Natural killer cell (primary cell): ENCODE measurements around the gene MMP20. TPM values are rescaled to one million over a fixed set of nuclear protein-coding genes. Genes with fewer than 3 reads are reported as not detected.

Source experiments
- ATAC-seq, 3 donors: fragments of 150-1000 bp in 2 of 3; fragments of 200-7000 bp in 1 of 3; cut with Tn5 transposase; 1 replicate in 1 of 3; 2 replicates in 2 of 3; pipeline ENCODE4 v1.10.0; 2021; ENCODE audit warnings: mild to moderate bottlenecking in 2 of 3, moderate library complexity in 2 of 3
- DNase-seq, 2 donors: peaks; one replicate each; pipeline versions ENCODE4 v3.0.0 to v3.0.0-alpha.2; 2013 to 2021; ENCODE audit warnings: mixed read lengths in 1 of 2
- H3K27ac ChIP-seq: one replicate; pipeline ENCODE4 v1.5.1; 2013; ENCODE audit warnings: mild to moderate bottlenecking, low read length
- H3K27me3 ChIP-seq: one replicate; pipeline ENCODE4 v1.6.1; 2013; ENCODE audit warnings: low read length; ENCODE audit not compliant: control insufficient read depth, insufficient read depth
- H3K36me3 ChIP-seq: one replicate; pipeline ENCODE4 v1.6.1; 2013; ENCODE audit warnings: low read length; ENCODE audit not compliant: control insufficient read depth, insufficient read depth
- H3K4me1 ChIP-seq: one replicate; pipeline ENCODE4 v1.6.1; 2013; ENCODE audit warnings: low read length; ENCODE audit not compliant: control insufficient read depth, insufficient read depth
- H3K4me3 ChIP-seq: one replicate; pipeline ENCODE4 v1.5.1; 2013; ENCODE audit warnings: low read length
- H3K9me3 ChIP-seq: one replicate; pipeline ENCODE4 v1.6.1; 2013; ENCODE audit warnings: low read length; ENCODE audit not compliant: control insufficient read depth, insufficient read depth
- H3K27ac Mint-ChIP-seq, 2 donors: one replicate each; pipeline ENCODE4 v1.8.0; 2022; ENCODE audit warnings: mild to moderate bottlenecking in 2 of 2, mixed read lengths in 2 of 2, moderate library complexity in 1 of 2
- H3K27me3 Mint-ChIP-seq, 2 donors: one replicate each; pipeline ENCODE4 v1.8.0; 2022; ENCODE audit warnings: low read depth in 2 of 2, mixed read lengths in 2 of 2
- H3K36me3 Mint-ChIP-seq: one replicate; pipeline ENCODE4 v1.8.0; 2022; ENCODE audit warnings: mixed read lengths
- H3K4me1 Mint-ChIP-seq, 2 donors: one replicate each; pipeline ENCODE4 v1.8.0; 2022; ENCODE audit warnings: mixed read lengths in 2 of 2
- H3K4me3 Mint-ChIP-seq: one replicate; pipeline ENCODE4 v1.8.0; 2022; ENCODE audit warnings: mild to moderate bottlenecking, moderate library complexity, mixed read lengths
- H3K9me3 Mint-ChIP-seq, 2 donors: one replicate each; pipeline ENCODE4 v1.8.0; 2022; ENCODE audit warnings: mixed read lengths in 2 of 2
- WGBS: methylation state at CpG from one replicate; pipeline ENCODE4 v1.1.7; 2013; ENCODE audit warnings: missing lambda C conversion rate; ENCODE audit not compliant: insufficient coverage; 5-methylcytosine and 5-hydroxymethylcytosine counted together
- intact Hi-C: fragments of 100-400 bp; cut with micrococcal nuclease; formaldehyde crosslinking; loops from one replicate; pipeline ENCODE4 v1.14.2; 2022
- total RNA-seq, 4 donors: library from RNA; stranded (reverse); fragments of 120-200 nt in 1 of 4; gene quantifications; one replicate each; pipeline versions ENCODE4 v1.2.3 to v1.2.4, GENCODE V29; 2013 to 2022
- TF ChIP-seq, protein P1 (sequence below): fragments of 200-600 bp; IDR thresholded peaks from one replicate; pipeline ENCODE4 v1.8.0; 2022; ENCODE audit warnings: antibody characterized with exemption

MMP20 gene
- total RNA-seq, 3 donors from 2014 or later (not counting 1 experiment from before 2014, with no cell fraction given), result not detected

DNA sequence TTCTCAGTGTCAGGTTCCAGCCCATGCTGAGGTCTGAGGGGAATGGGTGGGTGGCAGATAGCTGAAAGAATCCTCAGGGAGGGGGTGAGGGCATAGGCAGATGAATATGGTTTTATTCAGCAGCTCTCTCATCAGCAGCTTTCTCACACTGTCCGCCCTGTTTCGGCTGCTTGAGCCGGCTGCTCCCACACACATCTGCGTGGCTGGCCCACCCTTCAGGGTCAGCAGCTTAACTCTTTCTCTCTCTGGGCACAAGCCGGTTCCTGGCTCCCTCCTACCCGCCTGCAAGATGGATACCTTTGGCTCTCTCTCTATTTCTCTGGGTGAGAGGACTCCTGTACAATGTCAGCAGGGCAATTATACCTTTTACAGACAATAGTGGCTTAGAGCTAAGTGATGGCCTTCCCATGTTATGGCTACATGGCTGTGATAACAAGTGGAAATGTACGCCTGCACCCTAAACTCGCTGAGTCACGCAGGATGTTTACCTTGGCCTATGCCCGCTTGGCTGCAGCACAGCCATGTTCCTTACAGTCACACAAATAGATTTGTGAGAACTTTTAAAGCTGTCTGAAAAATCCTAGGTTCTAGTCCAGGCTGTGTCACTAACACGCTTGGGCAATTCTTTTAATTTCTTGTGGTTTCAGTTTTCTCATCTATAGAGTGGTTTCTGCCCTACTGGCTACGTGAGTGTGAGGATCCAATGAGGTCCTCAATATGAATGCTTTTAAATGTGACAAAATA, 4.1 kb downstream of the MMP20 start:
- no peaks in the 10 kb centered on the region for H3K4me1 Mint-ChIP-seq
- peaks cover 6% of the 10 kb centered on the region in 2 donors for H3K27me3 Mint-ChIP-seq
- no peak for DNase-seq
- WGBS, result 81% methylated on average over 12 of the region's 12 CpGs
- Histone ChIP-seq H3K36me3 (no peaks in the 10 kb centered on the region), H3K27me3 (peaks cover 2% of the 10 kb centered on the region), H3K4me3 (no peak overlapping the region), H3K27ac (no peak overlapping the region), H3K9me3 (no peaks in the 10 kb centered on the region), H3K4me1 (no peaks in the 10 kb centered on the region)
- no peaks in the 10 kb centered on the region for H3K9me3 Mint-ChIP-seq
- ATAC-seq, result no peak
- H3K27ac Mint-ChIP-seq, result no peak overlapping the region
- intact Hi-C loops, result no loop called here
- TF ChIP-seq, protein P1, sequence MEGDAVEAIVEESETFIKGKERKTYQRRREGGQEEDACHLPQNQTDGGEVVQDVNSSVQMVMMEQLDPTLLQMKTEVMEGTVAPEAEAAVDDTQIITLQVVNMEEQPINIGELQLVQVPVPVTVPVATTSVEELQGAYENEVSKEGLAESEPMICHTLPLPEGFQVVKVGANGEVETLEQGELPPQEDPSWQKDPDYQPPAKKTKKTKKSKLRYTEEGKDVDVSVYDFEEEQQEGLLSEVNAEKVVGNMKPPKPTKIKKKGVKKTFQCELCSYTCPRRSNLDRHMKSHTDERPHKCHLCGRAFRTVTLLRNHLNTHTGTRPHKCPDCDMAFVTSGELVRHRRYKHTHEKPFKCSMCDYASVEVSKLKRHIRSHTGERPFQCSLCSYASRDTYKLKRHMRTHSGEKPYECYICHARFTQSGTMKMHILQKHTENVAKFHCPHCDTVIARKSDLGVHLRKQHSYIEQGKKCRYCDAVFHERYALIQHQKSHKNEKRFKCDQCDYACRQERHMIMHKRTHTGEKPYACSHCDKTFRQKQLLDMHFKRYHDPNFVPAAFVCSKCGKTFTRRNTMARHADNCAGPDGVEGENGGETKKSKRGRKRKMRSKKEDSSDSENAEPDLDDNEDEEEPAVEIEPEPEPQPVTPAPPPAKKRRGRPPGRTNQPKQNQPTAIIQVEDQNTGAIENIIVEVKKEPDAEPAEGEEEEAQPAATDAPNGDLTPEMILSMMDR, result no peak
- H3K4me3 Mint-ChIP-seq, result no peak overlapping the region
- no peaks in the 10 kb centered on the region for H3K36me3 Mint-ChIP-seq

DNA sequence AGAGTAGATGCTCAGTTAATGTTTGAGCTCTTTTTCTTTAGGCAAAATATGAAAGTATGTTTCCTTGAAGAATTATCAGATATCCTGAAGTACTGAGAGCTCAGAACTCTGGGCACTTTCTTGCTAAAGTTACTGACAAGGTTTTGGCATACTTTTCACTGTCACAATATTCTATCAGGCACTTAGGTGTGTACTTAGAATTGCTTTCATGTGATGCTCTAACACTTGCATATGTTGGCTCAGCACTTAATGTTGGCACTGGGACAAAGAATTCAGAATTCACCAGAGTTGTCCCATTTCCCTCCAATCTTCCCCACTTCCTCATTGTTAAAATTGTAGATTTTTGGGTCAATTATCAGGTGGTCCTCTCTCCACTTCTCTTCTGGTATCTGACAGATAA, 5.0 kb downstream of the MMP20 start:
- no peak overlapping the region for H3K4me3 ChIP-seq
- Mint-ChIP-seq H3K27ac (no peak overlapping the region), H3K4me1 (no peaks in the 10 kb centered on the region), H3K36me3 (no peaks in the 10 kb centered on the region), H3K4me3 (no peak overlapping the region), H3K27me3 (peaks cover 6 to 10% of the 10 kb centered on the region in 2 donors), H3K9me3 (no peaks in the 10 kb centered on the region)
- DNase-seq (no peak), ATAC-seq (no peak)
- intact Hi-C loops, result no loop called here
- TF ChIP-seq, protein P1, result no peak
- H3K27ac ChIP-seq, result no peak overlapping the region
- H3K36me3 ChIP-seq, result no peaks in the 10 kb centered on the region
- peaks cover under 1% of the 10 kb centered on the region for H3K27me3 ChIP-seq
- H3K4me1 ChIP-seq, result no peaks in the 10 kb centered on the region
- H3K9me3 ChIP-seq, result no peaks in the 10 kb centered on the region

DNA sequence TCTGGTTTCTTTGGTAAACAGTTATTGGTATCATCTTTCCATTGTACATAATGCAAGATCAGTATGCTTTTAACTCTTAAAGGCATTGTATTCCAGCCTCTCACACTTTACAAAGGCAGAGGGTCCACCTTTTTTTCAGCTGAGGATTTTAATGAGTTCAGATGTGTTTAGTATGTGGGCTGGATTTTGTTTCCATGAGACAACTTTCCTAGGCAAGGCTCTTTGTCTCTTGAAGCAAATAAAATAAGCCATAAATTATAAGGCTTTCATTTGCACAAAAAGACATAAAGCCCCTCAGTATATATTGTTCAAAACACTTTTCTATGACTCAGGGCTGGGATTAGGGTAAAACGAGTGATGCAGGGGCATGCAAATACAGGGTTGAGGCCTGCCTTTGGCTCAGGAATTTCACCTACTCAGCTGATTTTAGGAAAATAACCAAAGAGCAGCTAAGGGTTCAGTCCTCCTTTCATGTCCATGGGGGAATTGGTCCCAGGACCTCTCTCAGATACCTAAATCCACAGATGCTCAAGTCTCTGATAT, 7.6 kb downstream of the MMP20 start:
- Histone ChIP-seq H3K36me3 (no peaks in the 10 kb centered on the region), H3K27me3 (no peaks in the 10 kb centered on the region), H3K4me1 (no peaks in the 10 kb centered on the region), H3K9me3 (no peaks in the 10 kb centered on the region), H3K4me3 (no peak overlapping the region), H3K27ac (no peak overlapping the region)
- H3K27me3 Mint-ChIP-seq, result peaks cover 6 to 8% of the 10 kb centered on the region in 2 donors
- H3K4me1 Mint-ChIP-seq, result no peaks in the 10 kb centered on the region
- H3K9me3 Mint-ChIP-seq, result no peaks in the 10 kb centered on the region
- no peak overlapping the region for H3K4me3 Mint-ChIP-seq
- 100% methylated on average over 1 of the region's 1 CpG for WGBS
- DNase-seq (no peak), ATAC-seq (no peak)
- H3K27ac Mint-ChIP-seq, result no peak overlapping the region
- TF ChIP-seq, protein P1, result no peak
- intact Hi-C loops, result no loop called here
- H3K36me3 Mint-ChIP-seq, result no peaks in the 10 kb centered on the region
